Left renal cortex interstitium (tissue), 4 donors: ENCODE results near the gene KCTD21. TPM values are rescaled to one million over a fixed set of nuclear protein-coding genes. Genes with fewer than 3 reads are reported as not detected.

Experiments
- DNase-seq, 4 donors: peaks; one replicate each; pipeline ENCODE4 v3.0.0-alpha.2; 2013; ENCODE audit warnings: low read depth in 4 of 4, low spot score in 2 of 4, missing footprints in 1 of 4
- polyA plus RNA-seq, 4 donors: library from polyadenylated mRNA; unstranded; fragments of 120-200 nt; gene quantifications; one replicate each; pipeline ENCODE4 v1.2.1, GENCODE V29; 2013; ENCODE audit not compliant: insufficient read length in 4 of 4

Gene KCTD21
- polyA plus RNA-seq, 4 donors: 8.3 to 9.9 (median 9.1) TPM

DNA sequence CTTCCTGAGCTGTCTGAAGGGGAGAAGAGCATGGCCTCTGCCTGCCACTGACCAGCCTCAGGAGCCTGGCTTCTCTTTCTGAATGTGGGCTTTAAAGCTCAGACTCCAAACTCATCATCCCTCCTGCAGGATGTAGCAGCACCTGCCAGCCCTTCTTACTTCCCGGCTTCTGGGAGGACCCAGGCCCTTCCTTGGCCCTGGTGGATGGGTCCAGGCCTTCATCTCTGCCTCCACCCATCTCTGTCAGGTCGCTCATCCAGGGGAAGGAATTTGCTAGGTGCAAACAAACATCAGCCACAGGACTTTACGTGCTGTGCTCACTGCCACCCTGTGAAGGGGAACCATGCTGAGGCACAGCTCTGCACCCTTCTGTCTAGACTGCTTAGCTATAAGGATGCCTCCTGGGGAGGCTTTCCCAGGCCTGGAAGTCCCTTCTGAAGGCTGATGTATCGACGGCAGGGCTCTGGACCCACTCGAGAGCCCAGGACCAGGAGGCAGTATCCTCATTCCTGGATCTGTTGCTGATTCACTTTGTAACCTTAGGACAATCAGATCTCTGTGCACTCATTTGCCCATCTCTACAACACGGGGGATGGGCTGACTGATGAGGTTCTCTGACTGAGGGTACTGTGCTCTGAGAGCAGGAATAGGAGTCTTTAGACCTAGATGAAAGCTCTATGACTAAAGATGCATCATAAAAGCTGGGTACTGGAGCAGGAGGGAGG is 31.2 kb upstream of the KCTD21 start:
- no peak for DNase-seq

GRCh38 chr11:78218707-78219492 is 30.5 kb upstream of the KCTD21 start:
- DNase-seq: no peak

GRCh38 chr11:78217650-78218541 is 29.5 kb upstream of the KCTD21 start:
- no peak for DNase-seq

DNA sequence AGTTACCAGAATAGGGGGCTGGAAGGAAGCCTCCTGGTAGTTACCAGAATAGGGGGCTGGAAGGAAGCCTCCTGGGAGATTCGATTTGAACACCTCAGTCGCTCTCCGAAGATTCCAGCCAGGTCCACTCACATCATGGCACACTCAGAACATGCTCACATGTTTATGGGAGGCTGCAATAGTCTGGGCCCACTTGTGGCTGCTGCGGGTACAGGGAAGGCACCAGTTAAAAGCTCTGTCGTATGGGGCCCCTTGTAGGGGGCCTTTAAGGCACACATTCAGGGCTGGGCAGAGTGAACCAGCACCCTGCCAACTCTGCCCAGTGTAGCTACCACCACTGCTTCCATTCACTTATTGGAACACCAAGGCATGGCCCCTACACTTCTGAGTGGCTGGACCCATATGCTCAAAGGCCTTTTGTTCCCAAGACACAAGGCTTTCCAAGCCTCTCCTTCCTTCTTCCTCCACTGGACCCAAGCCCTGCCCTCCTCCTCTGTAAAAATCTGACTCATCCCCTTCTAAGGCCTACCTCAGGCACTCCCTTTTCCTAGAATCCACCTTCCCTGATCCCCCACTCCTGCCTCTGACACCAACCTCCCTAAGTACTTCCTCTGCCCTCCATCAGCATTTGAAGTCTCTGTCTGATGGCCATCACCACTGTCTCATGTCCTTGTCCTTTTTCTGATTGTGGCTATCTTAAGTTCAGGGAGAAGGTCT is 28.3 kb upstream of the KCTD21 start:
- no peak for DNase-seq

DNA sequence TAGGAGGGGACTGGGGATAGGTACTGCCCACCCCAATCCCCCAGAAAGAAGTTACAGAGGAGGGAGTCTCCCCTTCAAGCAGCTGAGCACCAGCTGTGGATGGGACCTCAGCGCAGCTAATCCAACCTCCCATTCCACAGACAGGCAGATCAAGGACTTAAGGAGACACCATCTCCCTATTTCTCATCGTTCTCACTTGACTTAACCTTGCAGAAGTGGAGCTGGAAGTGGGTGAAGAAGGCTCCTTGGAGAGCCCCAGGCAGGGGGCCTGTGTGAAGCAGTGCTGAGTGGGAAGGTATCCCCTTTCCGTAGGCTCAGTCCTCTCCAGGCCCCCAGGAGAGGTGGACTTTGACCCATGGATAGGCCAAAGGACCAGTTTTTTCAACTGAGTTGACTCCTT is 27.6 kb upstream of the KCTD21 start:
- DNase-seq: no peak

- no peak for DNase-seq
Observed at GRCh38 chr11:78214331-78215194, 26.1 kb upstream of the KCTD21 start.

- no peak for DNase-seq
Observed at GRCh38 chr11:78213526-78214330, 25.3 kb upstream of the KCTD21 start.

- DNase-seq: no peak
Observed at GRCh38 chr11:78212586-78213371, 24.4 kb upstream of the KCTD21 start.

DNA sequence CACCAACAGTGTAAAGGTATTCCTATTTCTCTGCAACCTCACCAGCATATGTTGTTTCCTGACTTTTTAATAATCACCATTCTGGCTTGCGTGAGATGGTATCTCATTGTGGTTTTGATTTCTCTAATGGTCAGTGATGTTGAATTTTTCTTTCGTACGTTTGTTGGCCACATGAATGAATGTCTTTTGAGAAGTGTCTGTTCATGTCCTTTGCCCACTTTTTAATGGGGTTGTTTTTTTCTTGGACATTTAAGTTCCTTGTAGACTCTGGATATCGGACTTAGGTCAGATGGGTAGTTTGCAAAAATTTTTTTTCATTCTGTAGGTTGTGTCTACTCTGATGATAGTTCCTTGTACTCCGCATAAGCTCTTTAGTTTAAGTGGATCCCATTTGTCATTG is 23.1 kb upstream of the KCTD21 start:
- DNase-seq: no peak

- DNase-seq: no peak
Observed at GRCh38 chr11:78210000-78210608, 21.7 kb upstream of the KCTD21 start.

- no peak for DNase-seq
Observed at GRCh38 chr11:78209478-78209877, 21.1 kb upstream of the KCTD21 start.

- DNase-seq: no peak
Observed at GRCh38 chr11:78208257-78209165, 20.1 kb upstream of the KCTD21 start.

- no peak for DNase-seq
Observed at GRCh38 chr11:78207532-78208256, 19.3 kb upstream of the KCTD21 start.

GRCh38 chr11:78205691-78206090 is 17.3 kb upstream of the KCTD21 start:
- no peak for DNase-seq

DNA sequence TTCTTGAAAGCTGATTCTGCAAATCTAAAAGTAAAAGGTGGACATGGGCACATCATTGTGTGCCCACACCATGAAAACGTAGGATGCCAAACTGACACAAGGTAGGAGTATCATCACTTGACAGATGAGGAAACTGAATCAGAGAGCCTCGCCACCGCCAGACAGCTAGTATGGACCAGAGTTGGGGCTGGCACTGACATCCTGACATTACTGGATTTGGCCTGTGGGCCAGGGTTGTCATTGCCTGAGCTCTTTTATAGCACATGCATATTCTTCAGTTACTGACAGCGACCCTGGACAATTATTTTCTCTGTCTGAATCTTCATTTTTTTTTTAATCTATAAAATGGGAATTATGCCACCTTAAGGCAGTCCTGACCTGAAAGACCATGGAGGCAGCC is 16.8 kb upstream of the KCTD21 start:
- DNase-seq: no peak

DNA sequence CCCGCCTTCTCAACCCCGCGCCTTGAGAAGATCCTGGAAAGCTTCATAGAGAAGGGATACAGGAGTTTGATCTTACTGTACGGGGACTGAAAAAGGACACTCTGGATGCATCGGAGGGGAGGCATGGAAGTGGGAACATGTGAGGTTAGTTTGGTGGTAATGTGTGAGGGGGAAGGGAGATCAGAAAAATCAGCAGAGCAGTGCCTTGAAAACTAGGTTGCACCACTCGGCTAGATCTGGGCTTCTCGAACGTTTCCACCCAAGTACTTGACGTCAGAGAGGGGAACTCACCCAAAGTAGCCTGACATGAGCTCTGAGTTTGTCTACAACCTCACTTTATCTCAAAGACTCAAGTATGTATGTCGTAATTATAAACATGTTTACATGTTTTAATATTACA is 14.8 kb upstream of the KCTD21 start:
- no peak for DNase-seq
